CD4-positive, CD25-positive, alpha-beta regulatory T cell (primary cell): Measurements from ENCODE around the gene RALGAPA1. TPM values are rescaled to one million over a fixed set of nuclear protein-coding genes. Genes with fewer than 3 reads are reported as not detected.

ENCODE experiments used
- ATAC-seq, 2 donors: fragments of 150-1000 bp; cut with Tn5 transposase; one replicate each; pipeline ENCODE4 v1.10.0; 2021; ENCODE audit warnings: low read depth in 2 of 2, moderate number of reproducible peaks in 2 of 2, moderate library complexity in 1 of 2
- DNase-seq, 3 donors: peaks; one replicate each; pipeline versions ENCODE4 v3.0.0 to v3.0.0-alpha.2; 2012 to 2022; ENCODE audit warnings: mixed read lengths in 1 of 3
- H3K27ac ChIP-seq: one replicate; pipeline ENCODE4 v1.7.0; 2013; ENCODE audit warnings: mild to moderate bottlenecking, low read length; ENCODE audit not compliant: insufficient read depth, poor library complexity, severe bottlenecking
- H3K27me3 ChIP-seq: one replicate; pipeline ENCODE4 v1.7.0; 2013; ENCODE audit warnings: low read length; ENCODE audit not compliant: control insufficient read depth, insufficient read depth
- H3K36me3 ChIP-seq: one replicate; pipeline ENCODE4 v1.7.0; 2013; ENCODE audit warnings: mild to moderate bottlenecking, low read length, moderate library complexity; ENCODE audit not compliant: control insufficient read depth, insufficient read depth
- H3K4me1 ChIP-seq: 2 replicates; pipeline ENCODE4 v1.7.0; 2013; ENCODE audit warnings: mild to moderate bottlenecking, low read length; ENCODE audit not compliant: insufficient read depth, control insufficient read depth, poor library complexity, severe bottlenecking
- H3K4me3 ChIP-seq: one replicate; pipeline ENCODE4 v1.7.0; 2013; ENCODE audit warnings: low read depth, mild to moderate bottlenecking, low read length, moderate library complexity
- H3K9me3 ChIP-seq, 2 experiments: 1 replicate in 1 of 2; 2 replicates in 1 of 2; pipeline ENCODE4 v1.7.0; 2013; ENCODE audit warnings: low read length in 2 of 2, mild to moderate bottlenecking in 1 of 2, moderate library complexity in 1 of 2; ENCODE audit not compliant: control insufficient read depth in 2 of 2
- H3K27ac Mint-ChIP-seq, 3 donors: one replicate each; pipeline ENCODE4 v1.8.0; 2020 to 2022; ENCODE audit warnings: mild to moderate bottlenecking in 3 of 3, mixed read lengths in 3 of 3, moderate library complexity in 2 of 3
- H3K27me3 Mint-ChIP-seq: one replicate; pipeline ENCODE4 v1.8.0; 2022; ENCODE audit warnings: mild to moderate bottlenecking, mixed read lengths
- H3K36me3 Mint-ChIP-seq: one replicate; pipeline ENCODE4 v1.8.0; 2020; ENCODE audit warnings: mixed read lengths
- H3K4me1 Mint-ChIP-seq, 4 donors: one replicate each; pipeline ENCODE4 v1.8.0; 2020 to 2022; ENCODE audit warnings: mixed read lengths in 4 of 4, mild to moderate bottlenecking in 1 of 4
- H3K4me3 Mint-ChIP-seq, 4 donors: one replicate each; pipeline ENCODE4 v1.8.0; 2020 to 2022; ENCODE audit warnings: mild to moderate bottlenecking in 4 of 4, mixed read lengths in 4 of 4, moderate library complexity in 3 of 4
- H3K9me3 Mint-ChIP-seq, 7 donors: one replicate each; pipeline ENCODE4 v1.8.0; 2020 to 2022; ENCODE audit warnings: mixed read lengths in 7 of 7, mild to moderate bottlenecking in 3 of 7, moderate library complexity in 2 of 7
- polyA plus RNA-seq, 4 donors: library from polyadenylated mRNA; unstranded; fragments of 300-500 nt; fragmentation: Illumina TruSeq; gene quantifications; one replicate each; pipeline ENCODE4 v1.2.3, GENCODE V29; 2021
- total RNA-seq: library from RNA; stranded (reverse); gene quantifications from one replicate; pipeline ENCODE4 v1.2.3, GENCODE V29; 2022

The RALGAPA1 gene
- total and polyA plus RNA-seq, 5 donors from 2014 or later: 14.0 to 93.6 (median 20.3) TPM

GRCh38 chr14:35819591-35820540 lies 10.8 kb upstream of the RALGAPA1 start:
- Mint-ChIP-seq H3K4me3 (no peak overlapping the region), H3K27me3 (peaks cover 15% of the 10 kb centered on the region), H3K36me3 (no peaks in the 10 kb centered on the region), H3K9me3 (no peaks in the 10 kb centered on the region), H3K27ac (no peak overlapping the region), H3K4me1 (peaks cover 0 to 3% (median 1%) of the 10 kb centered on the region in 4 donors)
- H3K4me1 ChIP-seq: no peaks in the 10 kb centered on the region
- ATAC-seq (no peak), DNase-seq (no peak)
- no peak overlapping the region for H3K27ac ChIP-seq
- H3K4me3 ChIP-seq: no peak overlapping the region
- H3K36me3 ChIP-seq: no peaks in the 10 kb centered on the region
- no peaks in the 10 kb centered on the region for H3K9me3 ChIP-seq
- H3K27me3 ChIP-seq: peaks cover 3% of the 10 kb centered on the region

DNA sequence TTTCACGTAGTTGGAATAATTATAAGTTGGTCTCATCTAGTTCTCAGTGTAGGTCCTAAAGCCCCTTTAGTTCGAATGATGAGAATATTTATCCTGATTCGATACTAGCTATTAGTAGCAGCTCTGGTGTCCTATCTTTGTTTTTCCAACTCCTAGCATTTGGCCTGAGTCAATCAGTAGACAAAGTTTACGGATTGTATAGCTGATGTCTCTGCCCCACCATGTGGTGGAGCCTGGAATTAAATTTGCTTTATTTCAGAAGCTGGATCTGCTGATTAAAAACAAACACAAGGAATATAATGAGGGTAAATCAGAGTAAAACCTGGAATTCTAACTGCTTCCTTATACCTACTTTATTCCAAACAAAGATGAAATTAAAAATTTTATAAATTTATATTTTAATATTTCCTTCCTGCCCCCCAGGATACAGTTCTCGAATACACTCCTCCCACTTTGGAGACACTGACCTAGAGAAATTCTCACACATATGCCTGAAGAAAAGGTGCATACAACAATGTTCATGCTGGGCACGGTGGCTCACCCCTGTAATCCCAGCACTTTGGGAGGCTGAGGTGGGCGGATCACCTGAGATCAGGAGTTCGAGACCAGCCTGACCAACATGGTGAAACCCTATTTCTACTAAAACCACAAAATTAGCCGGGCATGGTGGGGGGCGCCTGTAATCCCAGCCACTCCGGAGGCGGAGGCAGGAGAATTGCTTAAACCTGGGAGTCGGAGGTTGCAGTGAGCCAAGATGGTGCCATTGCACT lies 9.4 kb upstream of the RALGAPA1 start:
- Mint-ChIP-seq H3K27ac (no peak overlapping the region), H3K4me1 (peaks cover 0 to 3% (median 2%) of the 10 kb centered on the region in 4 donors), H3K9me3 (no peaks in the 10 kb centered on the region), H3K36me3 (no peaks in the 10 kb centered on the region), H3K27me3 (peaks cover 21% of the 10 kb centered on the region), H3K4me3 (no peak overlapping the region)
- Histone ChIP-seq H3K27ac (no peak overlapping the region), H3K4me3 (no peak overlapping the region), H3K4me1 (no peaks in the 10 kb centered on the region), H3K27me3 (peaks cover 3% of the 10 kb centered on the region), H3K9me3 (no peaks in the 10 kb centered on the region), H3K36me3 (no peaks in the 10 kb centered on the region)
- DNase-seq (peak in 2 of 3 donors; percentile 24 to 47), ATAC-seq (peak in 1 of 2 donors; percentile 38)

DNA sequence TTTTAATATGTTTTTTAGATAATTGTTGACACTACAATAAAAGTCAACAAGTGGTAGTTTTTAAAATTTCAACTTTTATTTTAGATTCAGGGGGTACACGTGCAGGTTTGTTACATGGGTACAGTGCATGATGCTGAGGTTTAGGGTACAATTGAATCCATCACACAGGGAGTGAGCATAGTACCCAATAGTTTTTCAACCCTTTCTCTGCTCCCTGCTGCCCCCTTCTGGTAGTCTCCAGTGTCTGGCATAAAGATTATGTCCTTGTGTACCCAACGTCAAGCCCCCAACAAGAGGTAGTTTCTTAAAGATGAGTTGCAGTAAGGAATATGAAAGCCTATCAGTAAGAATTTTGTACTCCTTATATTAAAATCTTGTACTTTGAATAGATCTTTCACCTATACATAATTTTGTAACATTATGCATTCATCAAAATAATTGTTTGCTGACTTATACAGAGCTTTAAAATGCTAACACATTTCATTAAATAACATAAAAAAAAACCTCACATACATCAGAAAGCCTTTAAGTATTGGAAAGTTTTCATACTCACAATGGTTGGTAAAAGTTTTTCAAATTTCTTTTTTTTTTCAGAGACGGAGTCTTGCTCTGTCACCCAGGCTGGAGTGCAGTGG lies 5.4 kb upstream of the RALGAPA1 start:
- H3K4me1 Mint-ChIP-seq: peaks cover 0 to 8% (median 3%) of the 10 kb centered on the region in 4 donors
- no peak overlapping the region for H3K27ac Mint-ChIP-seq
- H3K9me3 Mint-ChIP-seq: no peaks in the 10 kb centered on the region
- Histone ChIP-seq H3K27me3 (no peaks in the 10 kb centered on the region), H3K27ac (no peak overlapping the region), H3K4me1 (no peaks in the 10 kb centered on the region), H3K4me3 (no peak overlapping the region), H3K36me3 (no peaks in the 10 kb centered on the region), H3K9me3 (no peaks in the 10 kb centered on the region)
- H3K4me3 Mint-ChIP-seq: peak overlapping the region in 1 of 4 donors; percentile 38
- H3K27me3 Mint-ChIP-seq: peaks cover 21% of the 10 kb centered on the region
- DNase-seq (peak; percentile 64 to 81 (median 73)), ATAC-seq (peak; percentile 82 to 83)
- no peaks in the 10 kb centered on the region for H3K36me3 Mint-ChIP-seq

- H3K27me3 Mint-ChIP-seq: peaks cover 12% of the 10 kb centered on the region
- Histone ChIP-seq H3K27ac (no peak overlapping the region), H3K4me3 (no peak overlapping the region), H3K9me3 (no peaks in the 10 kb centered on the region), H3K27me3 (no peaks in the 10 kb centered on the region), H3K36me3 (no peaks in the 10 kb centered on the region), H3K4me1 (peaks cover 24% of the 10 kb centered on the region)
- no peak overlapping the region for H3K4me3 Mint-ChIP-seq
- ATAC-seq (no peak), DNase-seq (no peak)
- H3K27ac Mint-ChIP-seq: peak overlapping the region in 1 of 3 donors; percentile 7
- H3K9me3 Mint-ChIP-seq: no peaks in the 10 kb centered on the region
- H3K36me3 Mint-ChIP-seq: no peaks in the 10 kb centered on the region
- H3K4me1 Mint-ChIP-seq: peaks cover 16 to 29% (median 26%) of the 10 kb centered on the region in 4 donors
These were observed 1.9 kb upstream of the RALGAPA1 start for GRCh38 chr14:35810963-35811362.

- Histone ChIP-seq H3K4me3 (peak overlapping the region; percentile 56), H3K27ac (peak overlapping the region; percentile 85), H3K27me3 (no peaks in the 10 kb centered on the region), H3K9me3 (no peaks in the 10 kb centered on the region), H3K4me1 (peaks cover 24% of the 10 kb centered on the region), H3K36me3 (no peaks in the 10 kb centered on the region)
- no peaks in the 10 kb centered on the region for H3K9me3 Mint-ChIP-seq
- H3K36me3 Mint-ChIP-seq: no peaks in the 10 kb centered on the region
- H3K27me3 Mint-ChIP-seq: peaks cover 11% of the 10 kb centered on the region
- peak overlapping the region; percentile 66 to 92 (median 88) for H3K27ac Mint-ChIP-seq
- DNase-seq (no peak), ATAC-seq (no peak)
- H3K4me3 Mint-ChIP-seq: peak overlapping the region; percentile 81 to 98 (median 91)
- H3K4me1 Mint-ChIP-seq: peaks cover 16 to 34% (median 28%) of the 10 kb centered on the region in 4 donors
These were observed 502 bp upstream of the RALGAPA1 start for GRCh38 chr14:35809597-35809996.

- peaks cover 16 to 36% (median 27%) of the 10 kb centered on the region in 4 donors for H3K4me1 Mint-ChIP-seq
- Histone ChIP-seq H3K27ac (peak overlapping the region; percentile 85), H3K4me1 (peaks cover 24% of the 10 kb centered on the region), H3K27me3 (no peaks in the 10 kb centered on the region), H3K9me3 (no peaks in the 10 kb centered on the region), H3K36me3 (no peaks in the 10 kb centered on the region), H3K4me3 (peak overlapping the region; percentile 87)
- ATAC-seq (no peak), DNase-seq (peak in 2 of 3 donors; percentile 20 to 31)
- peak overlapping the region; percentile 92 to 99 (median 98) for H3K27ac Mint-ChIP-seq
- no peaks in the 10 kb centered on the region for H3K9me3 Mint-ChIP-seq
- H3K36me3 Mint-ChIP-seq: peaks cover 4% of the 10 kb centered on the region
- H3K4me3 Mint-ChIP-seq: peak overlapping the region; percentile 84 to 98 (median 98)
- H3K27me3 Mint-ChIP-seq: peaks cover 6% of the 10 kb centered on the region
These were observed 938 bp downstream of the RALGAPA1 start for GRCh38 chr14:35808076-35808637.
